GM12891 (cell line): ENCODE results near the gene MAGI3.

Source experiments
- DNase-seq: peaks from one replicate; pipeline ENCODE4 v3.0.0; 2011; ENCODE audit warnings: low spot score; ENCODE audit not compliant: insufficient read length
- FAIRE-seq: peaks from 2 replicates; lab custom pipeline; 2011; peaks lifted over from hg19 to GRCh38; lab: Jason Lieb, UNC
- PAX5 ChIP-seq: IDR thresholded peaks from 2 replicates; pipeline ENCODE4 v1.6.1; 2011; ENCODE audit warnings: low read length, moderate library complexity, mild to moderate bottlenecking; ENCODE audit not compliant: insufficient read depth, severe bottlenecking
- POLR2A ChIP-seq: IDR thresholded peaks from 2 replicates; pipeline ENCODE4 v1.6.1; 2011; ENCODE audit warnings: low read depth, low read length, control low read depth
- POLR2AphosphoS5 ChIP-seq: IDR thresholded peaks from 2 replicates; pipeline ENCODE4 v1.6.1; 2011; ENCODE audit warnings: low read depth, low read length, control low read depth
- POU2F2 ChIP-seq: IDR thresholded peaks from 2 replicates; pipeline ENCODE4 v1.6.1; 2011; ENCODE audit warnings: low read depth, mild to moderate bottlenecking, control low read depth, low read length, moderate library complexity
- SPI1 ChIP-seq: IDR thresholded peaks from 2 replicates; pipeline ENCODE4 v1.6.1; 2011; ENCODE audit warnings: low read depth, low read length, control low read depth
- TAF1 ChIP-seq: IDR thresholded peaks from 2 replicates; pipeline ENCODE4 v1.6.1; 2011; ENCODE audit warnings: low read depth, low read length, control low read depth

The MAGI3 gene

GRCh38 chr1:113734357-113735055 lies 344.2 kb downstream of the MAGI3 start:
- TF ChIP-seq POLR2AphosphoS5 (no peak), POLR2A (no peak), PAX5 (no peak), POU2F2 (no peak), TAF1 (no peak), SPI1 (no peak)
- FAIRE-seq (no peak), DNase-seq (no peak)
